Liver (tissue), 9 donors: ENCODE data around the gene KCNK17. TPM values are rescaled to one million over a fixed set of nuclear protein-coding genes. Genes with fewer than 3 reads are reported as not detected.

Experiments
- DNase-seq: peaks from one replicate; pipeline ENCODE4 v3.0.0-alpha.2; 2017; ENCODE audit warnings: low spot score
- H3K27ac ChIP-seq, 2 donors: one replicate each; pipeline ENCODE4 v1.7.0; 2013; ENCODE audit warnings: inconsistent platforms in 2 of 2, low read length in 2 of 2, control low read depth in 1 of 2, low read depth in 1 of 2, mild to moderate bottlenecking in 1 of 2
- H3K27me3 ChIP-seq, 4 donors: one replicate each; pipeline versions ENCODE4 v1.6.1 to v1.7.0; 2013; ENCODE audit warnings: low read length in 3 of 4, inconsistent platforms in 1 of 4, mild to moderate bottlenecking in 1 of 4, moderate library complexity in 1 of 4; ENCODE audit not compliant: control insufficient read depth in 4 of 4, insufficient read depth in 4 of 4
- H3K36me3 ChIP-seq, 4 donors: one replicate each; pipeline versions ENCODE4 v1.6.1 to v1.7.0; 2013; ENCODE audit warnings: low read length in 3 of 4, mild to moderate bottlenecking in 3 of 4, low read depth in 1 of 4, moderate library complexity in 1 of 4; ENCODE audit not compliant: control insufficient read depth in 4 of 4, insufficient read depth in 3 of 4
- H3K4me1 ChIP-seq, 4 donors: one replicate each; pipeline versions ENCODE4 v1.6.1 to v1.7.0; 2013; ENCODE audit warnings: low read length in 3 of 4, mild to moderate bottlenecking in 3 of 4, moderate library complexity in 1 of 4; ENCODE audit not compliant: control insufficient read depth in 4 of 4, insufficient read depth in 4 of 4
- H3K4me3 ChIP-seq, 3 donors: one replicate each; pipeline versions ENCODE4 v1.6.1 to v1.7.0; 2013; ENCODE audit warnings: low read length in 3 of 3, control low read depth in 1 of 3, low read depth in 1 of 3, mild to moderate bottlenecking in 1 of 3
- H3K9ac ChIP-seq, 2 donors: one replicate each; pipeline ENCODE4 v1.7.0; 2013; ENCODE audit warnings: low read length in 2 of 2, mild to moderate bottlenecking in 2 of 2, moderate library complexity in 2 of 2, control low read depth in 1 of 2, low read depth in 1 of 2
- H3K9me3 ChIP-seq, 4 donors: one replicate each; pipeline versions ENCODE4 v1.6.1 to v1.7.0; 2013; ENCODE audit warnings: low read length in 3 of 4; ENCODE audit not compliant: control insufficient read depth in 4 of 4
- EGR1 ChIP-seq, 2 donors: IDR thresholded peaks; 2 replicates each; pipeline ENCODE4 v1.6.1; 2016 to 2018; ENCODE audit warnings: antibody characterized with exemption in 2 of 2, low read depth in 2 of 2
- FOXA1 ChIP-seq: IDR thresholded peaks from 2 replicates; pipeline ENCODE4 v1.6.1; 2016; ENCODE audit warnings: antibody characterized with exemption
- FOXA2 ChIP-seq: IDR thresholded peaks from 2 replicates; pipeline ENCODE4 v1.6.1; 2016; ENCODE audit warnings: antibody characterized with exemption
- GABPA ChIP-seq, 2 donors: IDR thresholded peaks in 1 of 2; conservative IDR thresholded peaks in 1 of 2; 2 replicates each; pipeline ENCODE4 v1.6.1; 2016; ENCODE audit warnings: antibody characterized with exemption in 2 of 2, mild to moderate bottlenecking in 1 of 2, moderate library complexity in 1 of 2
- HNF4A ChIP-seq, 2 donors: conservative IDR thresholded peaks; 2 replicates each; pipeline ENCODE4 v1.6.1; 2016; ENCODE audit warnings: antibody characterized with exemption in 2 of 2, mild to moderate bottlenecking in 2 of 2
- HNF4G ChIP-seq: IDR thresholded peaks from 2 replicates; pipeline ENCODE4 v1.6.1; 2016; ENCODE audit warnings: antibody characterized with exemption
- JUND ChIP-seq, 2 donors: IDR thresholded peaks; 2 replicates each; pipeline ENCODE4 v1.6.1; 2016; ENCODE audit warnings: antibody characterized with exemption in 2 of 2
- NR2F2 ChIP-seq: IDR thresholded peaks from 2 replicates; pipeline ENCODE4 v1.6.1; 2016; ENCODE audit warnings: antibody characterized with exemption
- RAD21 ChIP-seq, 2 donors: IDR thresholded peaks; 2 replicates each; pipeline ENCODE4 v1.6.1; 2016; ENCODE audit warnings: antibody characterized with exemption in 2 of 2, mild to moderate bottlenecking in 2 of 2
- RXRA ChIP-seq, 2 donors: IDR thresholded peaks; 2 replicates each; pipeline ENCODE4 v1.6.1; 2017 to 2018; ENCODE audit warnings: antibody characterized with exemption in 2 of 2, mild to moderate bottlenecking in 1 of 2
- SP1 ChIP-seq: IDR thresholded peaks from 2 replicates; pipeline ENCODE4 v1.6.1; 2018; ENCODE audit warnings: antibody characterized with exemption, mild to moderate bottlenecking
- TAF1 ChIP-seq: conservative IDR thresholded peaks from 2 replicates; pipeline ENCODE4 v1.6.1; 2016; ENCODE audit warnings: antibody characterized with exemption, mild to moderate bottlenecking
- YY1 ChIP-seq: IDR thresholded peaks from 2 replicates; pipeline ENCODE4 v1.6.1; 2016; ENCODE audit warnings: antibody characterized with exemption, mild to moderate bottlenecking
- WGBS: extraction: QIAGEN DNeasy Blood & Tissue Kit; methylation state at CpG from one replicate; pipeline ENCODE4 v1.1.7; 2013; 5-methylcytosine and 5-hydroxymethylcytosine counted together
- polyA plus RNA-seq, 2 donors: library from polyadenylated mRNA; stranded (reverse) in 1 of 2; unstranded in 1 of 2; fragments of 200-250 nt in 1 of 2; fragments of >200 nt in 1 of 2; fragmentation: Nextera tagmentation in 1 of 2; extraction: Ambion mirVana in 1 of 2; gene quantifications; one replicate each; pipeline versions ENCODE4 v1.2.1 to v1.2.3, GENCODE V29; 2013 to 2015
- total RNA-seq, 2 donors: library from RNA; depleted of rRNA; stranded (reverse); fragments of >200 nt; gene quantifications; one replicate each; pipeline ENCODE4 v1.2.3, GENCODE V29; 2014
- TF ChIP-seq, protein P1 (sequence below): fragments of 150-350 bp; IDR thresholded peaks from 2 replicates; pipeline ENCODE4 v1.5.1; 2017; ENCODE audit warnings: improper control_type of control experiment, low read depth, low read length; ENCODE audit not compliant: missing input control
- TF ChIP-seq, protein P2 (sequence below): IDR thresholded peaks from 2 replicates; pipeline ENCODE4 v1.6.1; 2016; ENCODE audit warnings: antibody characterized with exemption, mild to moderate bottlenecking
- TF ChIP-seq, protein P3 (sequence below): IDR thresholded peaks from 2 replicates; pipeline ENCODE4 v1.6.1; 2016; ENCODE audit warnings: antibody characterized with exemption
- TF ChIP-seq, protein P4 (sequence below): IDR thresholded peaks from 2 replicates; pipeline ENCODE4 v1.6.1; 2016; ENCODE audit warnings: antibody characterized with exemption
- TF ChIP-seq, protein P5 (sequence below): IDR thresholded peaks from 2 replicates; pipeline ENCODE4 v1.6.1; 2016; ENCODE audit warnings: antibody characterized with exemption
- donor health status: healthy.
- donor health status: healthy.
- donor health status: healthy.
- donor health status: healthy.
- donor health status: healthy.

The KCNK17 gene
- total and polyA plus RNA-seq, 4 donors: 0.19 to 1.9 (median 0.49) TPM

DNA sequence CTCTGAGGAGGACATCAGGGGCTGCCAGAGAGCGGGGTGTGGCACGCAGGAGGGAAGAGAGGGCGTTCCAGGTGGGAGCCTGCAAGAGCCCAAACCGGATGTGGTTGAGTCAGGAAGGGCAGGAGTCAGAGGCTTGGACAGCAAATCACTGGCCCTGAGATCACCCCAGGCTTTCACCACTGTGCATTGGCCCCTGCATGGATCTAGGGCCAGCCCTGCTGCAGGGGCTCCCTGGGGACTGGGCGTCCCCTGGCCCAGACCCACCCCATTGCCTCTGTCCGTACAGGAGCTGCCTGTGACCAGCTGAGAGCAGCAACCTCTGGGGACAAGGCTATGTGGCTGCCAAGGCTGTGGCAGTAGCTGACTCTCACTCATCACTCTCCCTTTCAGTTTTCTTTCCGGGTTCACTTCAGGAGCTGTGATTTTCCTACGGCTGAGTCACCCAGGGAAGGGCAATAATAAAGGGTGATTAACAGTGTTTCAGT, 33.9 kb downstream of the KCNK17 start:
- 18% methylated on average over 8 of the region's 8 CpGs for WGBS
- TF ChIP-seq TAF1 (no peak), FOXA2 (no peak), JUND (IDR thresholded peaks at IDR 0.05) (peak; percentile 63 to 68), HNF4G (no peak), HNF4A (conservative IDR thresholded peaks at IDR 0.05) (no peak), RXRA (IDR thresholded peaks at IDR 0.05) (peak; percentile 54 to 77), EGR1 (IDR thresholded peaks at IDR 0.05; ENCODE audit: low read depth in 2 of 2) (no peak), SP1 (peak; percentile 68), RAD21 (IDR thresholded peaks at IDR 0.05) (no peak), NR2F2 (no peak), YY1 (no peak), GABPA (IDR thresholded peaks at IDR 0.05 in 1 of 2, conservative IDR thresholded peaks at IDR 0.05 in 1 of 2) (peak; percentile 19 to 36), FOXA1 (no peak)
- TF ChIP-seq, protein P1, sequence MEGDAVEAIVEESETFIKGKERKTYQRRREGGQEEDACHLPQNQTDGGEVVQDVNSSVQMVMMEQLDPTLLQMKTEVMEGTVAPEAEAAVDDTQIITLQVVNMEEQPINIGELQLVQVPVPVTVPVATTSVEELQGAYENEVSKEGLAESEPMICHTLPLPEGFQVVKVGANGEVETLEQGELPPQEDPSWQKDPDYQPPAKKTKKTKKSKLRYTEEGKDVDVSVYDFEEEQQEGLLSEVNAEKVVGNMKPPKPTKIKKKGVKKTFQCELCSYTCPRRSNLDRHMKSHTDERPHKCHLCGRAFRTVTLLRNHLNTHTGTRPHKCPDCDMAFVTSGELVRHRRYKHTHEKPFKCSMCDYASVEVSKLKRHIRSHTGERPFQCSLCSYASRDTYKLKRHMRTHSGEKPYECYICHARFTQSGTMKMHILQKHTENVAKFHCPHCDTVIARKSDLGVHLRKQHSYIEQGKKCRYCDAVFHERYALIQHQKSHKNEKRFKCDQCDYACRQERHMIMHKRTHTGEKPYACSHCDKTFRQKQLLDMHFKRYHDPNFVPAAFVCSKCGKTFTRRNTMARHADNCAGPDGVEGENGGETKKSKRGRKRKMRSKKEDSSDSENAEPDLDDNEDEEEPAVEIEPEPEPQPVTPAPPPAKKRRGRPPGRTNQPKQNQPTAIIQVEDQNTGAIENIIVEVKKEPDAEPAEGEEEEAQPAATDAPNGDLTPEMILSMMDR: no peak
- TF ChIP-seq, protein P2, sequence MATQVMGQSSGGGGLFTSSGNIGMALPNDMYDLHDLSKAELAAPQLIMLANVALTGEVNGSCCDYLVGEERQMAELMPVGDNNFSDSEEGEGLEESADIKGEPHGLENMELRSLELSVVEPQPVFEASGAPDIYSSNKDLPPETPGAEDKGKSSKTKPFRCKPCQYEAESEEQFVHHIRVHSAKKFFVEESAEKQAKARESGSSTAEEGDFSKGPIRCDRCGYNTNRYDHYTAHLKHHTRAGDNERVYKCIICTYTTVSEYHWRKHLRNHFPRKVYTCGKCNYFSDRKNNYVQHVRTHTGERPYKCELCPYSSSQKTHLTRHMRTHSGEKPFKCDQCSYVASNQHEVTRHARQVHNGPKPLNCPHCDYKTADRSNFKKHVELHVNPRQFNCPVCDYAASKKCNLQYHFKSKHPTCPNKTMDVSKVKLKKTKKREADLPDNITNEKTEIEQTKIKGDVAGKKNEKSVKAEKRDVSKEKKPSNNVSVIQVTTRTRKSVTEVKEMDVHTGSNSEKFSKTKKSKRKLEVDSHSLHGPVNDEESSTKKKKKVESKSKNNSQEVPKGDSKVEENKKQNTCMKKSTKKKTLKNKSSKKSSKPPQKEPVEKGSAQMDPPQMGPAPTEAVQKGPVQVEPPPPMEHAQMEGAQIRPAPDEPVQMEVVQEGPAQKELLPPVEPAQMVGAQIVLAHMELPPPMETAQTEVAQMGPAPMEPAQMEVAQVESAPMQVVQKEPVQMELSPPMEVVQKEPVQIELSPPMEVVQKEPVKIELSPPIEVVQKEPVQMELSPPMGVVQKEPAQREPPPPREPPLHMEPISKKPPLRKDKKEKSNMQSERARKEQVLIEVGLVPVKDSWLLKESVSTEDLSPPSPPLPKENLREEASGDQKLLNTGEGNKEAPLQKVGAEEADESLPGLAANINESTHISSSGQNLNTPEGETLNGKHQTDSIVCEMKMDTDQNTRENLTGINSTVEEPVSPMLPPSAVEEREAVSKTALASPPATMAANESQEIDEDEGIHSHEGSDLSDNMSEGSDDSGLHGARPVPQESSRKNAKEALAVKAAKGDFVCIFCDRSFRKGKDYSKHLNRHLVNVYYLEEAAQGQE: no peak
- TF ChIP-seq, protein P3, sequence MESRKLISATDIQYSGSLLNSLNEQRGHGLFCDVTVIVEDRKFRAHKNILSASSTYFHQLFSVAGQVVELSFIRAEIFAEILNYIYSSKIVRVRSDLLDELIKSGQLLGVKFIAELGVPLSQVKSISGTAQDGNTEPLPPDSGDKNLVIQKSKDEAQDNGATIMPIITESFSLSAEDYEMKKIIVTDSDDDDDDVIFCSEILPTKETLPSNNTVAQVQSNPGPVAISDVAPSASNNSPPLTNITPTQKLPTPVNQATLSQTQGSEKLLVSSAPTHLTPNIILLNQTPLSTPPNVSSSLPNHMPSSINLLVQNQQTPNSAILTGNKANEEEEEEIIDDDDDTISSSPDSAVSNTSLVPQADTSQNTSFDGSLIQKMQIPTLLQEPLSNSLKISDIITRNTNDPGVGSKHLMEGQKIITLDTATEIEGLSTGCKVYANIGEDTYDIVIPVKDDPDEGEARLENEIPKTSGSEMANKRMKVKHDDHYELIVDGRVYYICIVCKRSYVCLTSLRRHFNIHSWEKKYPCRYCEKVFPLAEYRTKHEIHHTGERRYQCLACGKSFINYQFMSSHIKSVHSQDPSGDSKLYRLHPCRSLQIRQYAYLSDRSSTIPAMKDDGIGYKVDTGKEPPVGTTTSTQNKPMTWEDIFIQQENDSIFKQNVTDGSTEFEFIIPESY: no peak
- TF ChIP-seq, protein P4, sequence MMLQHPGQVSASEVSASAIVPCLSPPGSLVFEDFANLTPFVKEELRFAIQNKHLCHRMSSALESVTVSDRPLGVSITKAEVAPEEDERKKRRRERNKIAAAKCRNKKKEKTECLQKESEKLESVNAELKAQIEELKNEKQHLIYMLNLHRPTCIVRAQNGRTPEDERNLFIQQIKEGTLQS: peak; percentile 52
- TF ChIP-seq, protein P5, sequence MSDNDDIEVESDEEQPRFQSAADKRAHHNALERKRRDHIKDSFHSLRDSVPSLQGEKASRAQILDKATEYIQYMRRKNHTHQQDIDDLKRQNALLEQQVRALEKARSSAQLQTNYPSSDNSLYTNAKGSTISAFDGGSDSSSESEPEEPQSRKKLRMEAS: no peak

More for the DNA sequence above, 33.9 kb downstream of the KCNK17 start:
- DNase-seq: no peak
- peak overlapping the region; percentile 88 to 94 for H3K27ac ChIP-seq
- no peaks in the 10 kb centered on the region for H3K27me3 ChIP-seq
- peak overlapping the region; percentile 13 to 40 for H3K9ac ChIP-seq
- no peak overlapping the region for H3K4me3 ChIP-seq
- no peaks in the 10 kb centered on the region for H3K9me3 ChIP-seq
- H3K36me3 ChIP-seq: no peaks in the 10 kb centered on the region
- H3K4me1 ChIP-seq: peaks cover 21 to 47% (median 30%) of the 10 kb centered on the region in 4 donors
